HEK293T (cell line): Measurements from ENCODE around the gene MAML2.

Experiments
- CTCF ChIA-PET: fragments of 350-600 bp; formaldehyde crosslinking; extraction: SDS; loops from one replicate; lab custom pipeline; 2021; ENCODE audit warnings: antibody characterized with exemption, inconsistent platforms; lab: Yijun Ruan, JAX
- POLR2A ChIA-PET: fragments of 350-600 bp; formaldehyde crosslinking; extraction: SDS; loops from one replicate; lab custom pipeline; 2020; ENCODE audit warnings: antibody characterized with exemption, inconsistent platforms; lab: Yijun Ruan, JAX
- DNase-seq: peaks from one replicate; pipeline ENCODE4 v3.0.0; 2012; ENCODE audit warnings: mixed read lengths; ENCODE audit errors: extremely low spot score
- ARNT ChIP-seq: fragments of 450-650 bp; IDR thresholded peaks from 2 replicates; pipeline ENCODE4 v1.6.1; 2017; ENCODE audit warnings: mild to moderate bottlenecking
- BHLHE40 ChIP-seq: fragments of 450-650 bp; IDR thresholded peaks from 2 replicates; pipeline ENCODE4 v1.6.1; 2016; ENCODE audit warnings: mild to moderate bottlenecking, moderate library complexity, borderline replicate concordance
- CTBP1 ChIP-seq: fragments of 450-650 bp; IDR thresholded peaks from 2 replicates; pipeline ENCODE4 v1.6.1; 2016; ENCODE audit warnings: borderline replicate concordance
- ELF4 ChIP-seq: fragments of 450-650 bp; IDR thresholded peaks from 2 replicates; pipeline ENCODE4 v1.6.1; 2017; ENCODE audit warnings: antibody characterized with exemption
- FOXA1 ChIP-seq: fragments of 450-650 bp; IDR thresholded peaks from 2 replicates; pipeline ENCODE4 v1.6.1; 2016; ENCODE audit warnings: mild to moderate bottlenecking
- FOXK2 ChIP-seq: fragments of 450-650 bp; IDR thresholded peaks from 2 replicates; pipeline ENCODE4 v1.6.1; 2016; ENCODE audit warnings: mild to moderate bottlenecking
- FOXM1 ChIP-seq: fragments of 450-650 bp; IDR thresholded peaks from 2 replicates; pipeline ENCODE4 v1.6.1; 2017; ENCODE audit warnings: mild to moderate bottlenecking, borderline replicate concordance
- HDGF ChIP-seq: fragments of 450-650 bp; IDR thresholded peaks from 2 replicates; pipeline ENCODE4 v1.6.1; 2017; ENCODE audit warnings: antibody characterized with exemption, borderline replicate concordance
- L3MBTL2 ChIP-seq: fragments of 450-650 bp; conservative IDR thresholded peaks from 2 replicates; pipeline ENCODE4 v1.6.1; 2016; ENCODE audit warnings: mild to moderate bottlenecking
- LEF1 ChIP-seq: fragments of 450-650 bp; IDR thresholded peaks from 2 replicates; pipeline ENCODE4 v1.6.1; 2017; ENCODE audit warnings: mild to moderate bottlenecking, borderline replicate concordance
- NFRKB ChIP-seq: fragments of 450-650 bp; IDR thresholded peaks from 2 replicates; pipeline ENCODE4 v1.6.1; 2016; ENCODE audit warnings: mild to moderate bottlenecking, moderate library complexity
- SP1 ChIP-seq: fragments of 450-650 bp; IDR thresholded peaks from 2 replicates; pipeline ENCODE4 v1.6.1; 2017
- SUZ12 ChIP-seq: fragments of 450-650 bp; IDR thresholded peaks from 2 replicates; pipeline ENCODE4 v1.6.1; 2016; ENCODE audit warnings: mild to moderate bottlenecking
- TARDBP ChIP-seq: fragments of 450-650 bp; IDR thresholded peaks from 2 replicates; pipeline ENCODE4 v1.6.1; 2016
- ZNF384 ChIP-seq: fragments of 450-650 bp; IDR thresholded peaks from 2 replicates; pipeline ENCODE4 v1.6.1; 2016
- TF ChIP-seq, protein P1 (sequence below): fragments of 450-650 bp; IDR thresholded peaks from 2 replicates; pipeline ENCODE4 v1.6.1; 2016

The MAML2 gene

DNA sequence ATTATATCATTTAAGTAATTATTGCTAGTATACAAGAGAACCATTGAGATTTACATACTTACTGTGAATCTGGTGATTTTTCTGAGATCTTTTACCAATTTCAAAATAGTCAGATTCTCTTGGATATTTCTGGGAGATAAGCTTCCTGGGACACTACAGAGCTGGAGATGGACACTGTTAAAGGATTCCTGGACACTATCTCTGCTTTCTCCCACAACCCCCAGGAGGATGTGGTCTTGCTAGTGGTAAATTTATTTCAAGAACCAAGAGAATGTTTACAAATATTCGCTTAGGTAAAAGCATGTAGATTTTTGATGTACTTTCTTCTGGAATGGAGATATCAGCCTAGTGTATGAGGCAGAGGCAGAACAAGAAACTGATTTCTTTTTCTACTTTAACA is 33.8 kb upstream of the MAML2 start:
- DNase-seq = no peak
- ChIA-PET POLR2A (interaction anchor here (0.8 kb wide), 1 partner anchor 13 kb away, joined by 3 read pairs; the partner anchor contains the start of genes CCDC82 and JRKL), CTCF (no interaction called here)
- TF ChIP-seq HDGF (no peak), ARNT (no peak), ELF4 (no peak), L3MBTL2 (no peak), NFRKB (no peak), CTBP1 (no peak), ZNF384 (no peak), BHLHE40 (no peak), FOXK2 (no peak), FOXM1 (no peak), SP1 (no peak), LEF1 (no peak), TARDBP (no peak), FOXA1 (no peak), SUZ12 (no peak)
- TF ChIP-seq, protein P1, sequence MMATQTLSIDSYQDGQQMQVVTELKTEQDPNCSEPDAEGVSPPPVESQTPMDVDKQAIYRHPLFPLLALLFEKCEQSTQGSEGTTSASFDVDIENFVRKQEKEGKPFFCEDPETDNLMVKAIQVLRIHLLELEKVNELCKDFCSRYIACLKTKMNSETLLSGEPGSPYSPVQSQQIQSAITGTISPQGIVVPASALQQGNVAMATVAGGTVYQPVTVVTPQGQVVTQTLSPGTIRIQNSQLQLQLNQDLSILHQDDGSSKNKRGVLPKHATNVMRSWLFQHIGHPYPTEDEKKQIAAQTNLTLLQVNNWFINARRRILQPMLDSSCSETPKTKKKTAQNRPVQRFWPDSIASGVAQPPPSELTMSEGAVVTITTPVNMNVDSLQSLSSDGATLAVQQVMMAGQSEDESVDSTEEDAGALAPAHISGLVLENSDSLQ = no peak

DNA sequence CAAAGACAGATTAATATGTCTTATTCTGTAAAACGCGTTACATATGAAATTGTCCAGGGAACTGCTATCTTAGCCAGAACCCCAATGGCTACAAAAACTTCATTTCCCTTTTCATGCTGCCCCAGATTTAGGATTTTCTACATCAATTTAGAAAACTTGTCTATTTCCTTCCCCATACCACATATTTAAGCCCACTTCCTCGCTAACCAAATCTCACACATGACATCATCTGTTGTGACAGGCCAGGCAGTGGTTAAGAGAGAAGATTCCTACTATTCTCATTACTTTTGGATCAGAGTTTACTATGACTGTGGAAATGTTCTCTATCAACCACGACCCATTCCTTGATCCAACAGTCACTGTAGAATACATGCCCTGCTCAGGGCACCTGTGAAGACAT is 30.8 kb upstream of the MAML2 start:
- POLR2A ChIA-PET = no interaction called here

DNA sequence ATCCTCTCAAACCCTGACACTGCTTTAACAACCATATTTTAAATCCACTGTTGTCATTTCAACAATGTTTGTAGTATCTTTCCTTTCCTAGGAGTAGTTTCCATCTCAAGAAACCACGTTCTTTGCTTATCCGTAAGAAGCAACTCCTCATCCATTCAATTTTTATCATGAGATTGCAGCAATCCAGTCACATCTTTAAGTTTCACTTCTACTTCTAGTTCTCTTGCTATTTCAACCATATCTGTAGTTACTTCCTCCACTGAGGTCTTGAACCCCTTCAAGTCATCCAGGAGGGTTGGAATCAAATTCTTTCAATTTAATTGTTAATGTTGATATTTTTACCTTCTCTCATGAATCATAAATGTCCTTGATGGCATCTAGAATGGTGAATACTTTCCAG is 24.3 kb upstream of the MAML2 start:
- ChIA-PET CTCF (no interaction called here), POLR2A (no interaction called here)

More for the DNA sequence above, 30.8 kb upstream of the MAML2 start:
- no peak for TF ChIP-seq FOXK2
- DNase-seq = no peak
- CTCF ChIA-PET = no interaction called here

DNA sequence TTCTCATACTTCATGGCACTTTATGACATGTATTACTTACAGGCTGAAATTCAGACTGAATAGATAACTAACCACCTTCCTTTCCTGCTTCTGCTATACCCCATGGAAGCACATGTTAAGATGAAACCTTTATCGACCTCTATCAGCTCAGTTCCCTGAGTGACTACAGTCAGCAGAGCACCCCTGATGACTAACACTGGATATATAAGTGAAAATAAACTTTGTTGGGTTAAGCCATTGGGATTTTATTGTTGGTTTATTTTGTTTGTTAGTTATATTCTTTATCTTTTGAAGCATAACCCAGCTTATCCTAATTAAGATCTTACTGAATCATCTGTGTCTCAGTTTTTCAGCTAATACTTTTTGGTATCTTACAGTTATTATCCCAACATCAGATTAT is 23.0 kb upstream of the MAML2 start:
- ChIA-PET CTCF (no interaction called here), POLR2A (no interaction called here)
- TF ChIP-seq LEF1 (no peak), ELF4 (no peak), HDGF (no peak), BHLHE40 (no peak), FOXM1 (no peak), L3MBTL2 (no peak), TARDBP (no peak), FOXA1 (no peak), CTBP1 (no peak), ZNF384 (no peak), SUZ12 (no peak), NFRKB (no peak), SP1 (no peak), ARNT (no peak), FOXK2 (no peak)
- TF ChIP-seq, protein P1 = no peak
- DNase-seq = no peak

More for the DNA sequence above, 24.3 kb upstream of the MAML2 start:
- DNase-seq = no peak
- no peak for TF ChIP-seq HDGF
- no peak for TF ChIP-seq SP1
- TF ChIP-seq, protein P1 = no peak
- TF ChIP-seq L3MBTL2 = no peak
- no peak for TF ChIP-seq SUZ12
- TF ChIP-seq CTBP1 = no peak
- TF ChIP-seq ELF4 = no peak
- TF ChIP-seq ARNT = no peak
- no peak for TF ChIP-seq LEF1
- TF ChIP-seq ZNF384 = no peak
- TF ChIP-seq FOXM1 = no peak
- TF ChIP-seq NFRKB = no peak

DNA sequence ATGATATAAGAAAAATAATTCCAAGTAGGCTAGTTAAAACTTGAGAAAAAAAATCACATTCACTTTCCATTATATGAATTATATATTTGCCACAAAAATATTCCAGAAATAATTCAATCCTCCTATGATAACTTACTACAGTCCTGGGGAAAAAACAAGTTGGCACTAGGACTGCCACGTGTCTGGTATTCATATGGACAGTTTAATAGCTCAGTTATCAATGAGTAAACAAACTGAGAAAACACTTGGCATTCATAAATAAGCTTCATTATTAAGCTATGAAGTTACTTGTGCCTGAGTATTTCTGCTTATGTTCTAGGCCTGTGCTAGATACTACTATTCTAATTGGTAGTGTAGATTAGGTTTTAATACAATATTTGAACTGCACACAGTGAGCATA is 22.5 kb upstream of the MAML2 start:
- no peak for DNase-seq
- ChIA-PET POLR2A (no interaction called here), CTCF (no interaction called here)
- TF ChIP-seq ARNT = no peak

DNA sequence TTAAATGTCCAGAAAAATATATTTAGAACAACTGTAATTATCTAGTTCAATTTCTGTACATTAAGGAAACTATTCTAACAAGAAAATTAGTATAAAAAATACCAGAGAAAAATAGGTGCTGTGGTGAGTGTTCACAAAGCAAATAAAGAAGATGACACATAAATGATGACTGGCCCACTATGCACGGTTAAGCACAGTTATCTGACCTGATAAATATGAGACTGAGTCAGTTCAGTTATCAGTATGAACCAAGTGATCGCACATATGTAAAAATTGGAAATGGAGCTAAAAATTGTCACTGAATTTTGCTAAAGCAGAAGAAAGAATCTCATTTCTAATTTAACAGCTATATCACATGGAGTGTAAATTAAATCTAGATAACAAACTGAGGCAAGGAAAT is 18.8 kb upstream of the MAML2 start:
- DNase-seq = no peak
- CTCF ChIA-PET = interaction anchor here (1.0 kb wide), 1 partner anchor 19 kb away, joined by 3 read pairs; the partner anchor contains the start of gene MAML2
- TF ChIP-seq ARNT (no peak), LEF1 (no peak), CTBP1 (no peak), HDGF (no peak), FOXK2 (no peak), SP1 (no peak), NFRKB (no peak), L3MBTL2 (no peak), SUZ12 (no peak), FOXM1 (no peak), BHLHE40 (no peak), ELF4 (no peak), TARDBP (no peak), FOXA1 (no peak), ZNF384 (no peak)
- TF ChIP-seq, protein P1 = no peak
- POLR2A ChIA-PET = interaction anchor here (1.0 kb wide), 1 partner anchor 27 kb away, joined by 3 read pairs; no protein-coding TSS in a partner anchor
